NCI-H82 (cell line): ENCODE results near the gene SYTL5.
A peak's percentile ranks its signal among the peaks of the same experiment; 100 is the strongest.
"Not testable (repeated sequence)": the region's sequence is repeated elsewhere in the genome, so short reads cannot be mapped to it uniquely, and the experiment has no call there.

ENCODE experiments used
- DNase-seq: peaks from one replicate; lab custom pipeline; 2025; lab: John Stamatoyannopoulos, UW

SYTL5 gene

GRCh38 chrX:38006291-38006690, at the start of gene SYTL5:
TSS of gene SYTL5 (plus strand) at chrX:38006553. CDS start at chrX:38033890, 27,337 bp downstream.
- no peak for DNase-seq

GRCh38 chrX:37958525-37959211, 47.7 kb upstream of the SYTL5 start:
- DNase-seq = peak; percentile 48

- peak; percentile 59 for DNase-seq
These were observed 46.9 kb upstream of the SYTL5 start for GRCh38 chrX:37959212-37960021.

- no peak for DNase-seq
These were observed 45.2 kb upstream of the SYTL5 start for GRCh38 chrX:37961118-37961517.

- no peak for DNase-seq
These were observed 38.6 kb upstream of the SYTL5 start for GRCh38 chrX:37967714-37968113.

GRCh38 chrX:37975421-37975820, 30.9 kb upstream of the SYTL5 start:
- DNase-seq = no peak

GRCh38 chrX:37976153-37976552, 30.2 kb upstream of the SYTL5 start:
- DNase-seq = no peak

- DNase-seq = no peak
These were observed 21.5 kb upstream of the SYTL5 start for GRCh38 chrX:37984880-37985279.

GRCh38 chrX:37986893-37987292, 19.5 kb upstream of the SYTL5 start:
- DNase-seq = no peak

GRCh38 chrX:37989304-37989703, 17.0 kb upstream of the SYTL5 start:
- no peak for DNase-seq

GRCh38 chrX:37991303-37991702, 15.1 kb upstream of the SYTL5 start:
- not testable (repeated sequence) for DNase-seq

- DNase-seq = no peak
These were observed 13.2 kb upstream of the SYTL5 start for GRCh38 chrX:37993176-37993575.

GRCh38 chrX:37993837-37994619, 12.3 kb upstream of the SYTL5 start:
- DNase-seq = no peak

- no peak for DNase-seq
These were observed 10.9 kb upstream of the SYTL5 start for GRCh38 chrX:37995428-37995827.

- DNase-seq = no peak
These were observed 9.3 kb upstream of the SYTL5 start for GRCh38 chrX:37997096-37997495.

- no peak for DNase-seq
These were observed 7.6 kb upstream of the SYTL5 start for GRCh38 chrX:37998586-37999262.

GRCh38 chrX:38000706-38001105, 5.6 kb upstream of the SYTL5 start:
- no peak for DNase-seq

- DNase-seq = no peak
These were observed 2.3 kb upstream of the SYTL5 start for GRCh38 chrX:38004046-38004445.

GRCh38 chrX:38006778-38007177, 425 bp downstream of the SYTL5 start:
- no peak for DNase-seq

- no peak for DNase-seq
These were observed 2.3 kb downstream of the SYTL5 start for GRCh38 chrX:38008658-38009057.

- DNase-seq = no peak
These were observed 3.3 kb downstream of the SYTL5 start for GRCh38 chrX:38009641-38010040.

- no peak for DNase-seq
These were observed 12.5 kb downstream of the SYTL5 start for GRCh38 chrX:38018766-38019425.
